GM12872 (cell line): ENCODE results near the gene ZNF837.
A peak's percentile ranks its signal among the peaks of the same experiment; 100 is the strongest.

Source experiments
- TF ChIP-seq, protein P1 (sequence below): IDR thresholded peaks from 3 replicates; pipeline ENCODE4 v1.5.1; 2011; ENCODE audit warnings: low read depth, mild to moderate bottlenecking, low read length, moderate library complexity; ENCODE audit not compliant: insufficient read depth

ZNF837 gene

GRCh38 chr19:58372311-58373133 is 8.3 kb downstream of the ZNF837 start:
- TF ChIP-seq, protein P1, sequence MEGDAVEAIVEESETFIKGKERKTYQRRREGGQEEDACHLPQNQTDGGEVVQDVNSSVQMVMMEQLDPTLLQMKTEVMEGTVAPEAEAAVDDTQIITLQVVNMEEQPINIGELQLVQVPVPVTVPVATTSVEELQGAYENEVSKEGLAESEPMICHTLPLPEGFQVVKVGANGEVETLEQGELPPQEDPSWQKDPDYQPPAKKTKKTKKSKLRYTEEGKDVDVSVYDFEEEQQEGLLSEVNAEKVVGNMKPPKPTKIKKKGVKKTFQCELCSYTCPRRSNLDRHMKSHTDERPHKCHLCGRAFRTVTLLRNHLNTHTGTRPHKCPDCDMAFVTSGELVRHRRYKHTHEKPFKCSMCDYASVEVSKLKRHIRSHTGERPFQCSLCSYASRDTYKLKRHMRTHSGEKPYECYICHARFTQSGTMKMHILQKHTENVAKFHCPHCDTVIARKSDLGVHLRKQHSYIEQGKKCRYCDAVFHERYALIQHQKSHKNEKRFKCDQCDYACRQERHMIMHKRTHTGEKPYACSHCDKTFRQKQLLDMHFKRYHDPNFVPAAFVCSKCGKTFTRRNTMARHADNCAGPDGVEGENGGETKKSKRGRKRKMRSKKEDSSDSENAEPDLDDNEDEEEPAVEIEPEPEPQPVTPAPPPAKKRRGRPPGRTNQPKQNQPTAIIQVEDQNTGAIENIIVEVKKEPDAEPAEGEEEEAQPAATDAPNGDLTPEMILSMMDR = 0 out of 3 replicates have a peak, but pooled peaks have one; percentile 8

DNA sequence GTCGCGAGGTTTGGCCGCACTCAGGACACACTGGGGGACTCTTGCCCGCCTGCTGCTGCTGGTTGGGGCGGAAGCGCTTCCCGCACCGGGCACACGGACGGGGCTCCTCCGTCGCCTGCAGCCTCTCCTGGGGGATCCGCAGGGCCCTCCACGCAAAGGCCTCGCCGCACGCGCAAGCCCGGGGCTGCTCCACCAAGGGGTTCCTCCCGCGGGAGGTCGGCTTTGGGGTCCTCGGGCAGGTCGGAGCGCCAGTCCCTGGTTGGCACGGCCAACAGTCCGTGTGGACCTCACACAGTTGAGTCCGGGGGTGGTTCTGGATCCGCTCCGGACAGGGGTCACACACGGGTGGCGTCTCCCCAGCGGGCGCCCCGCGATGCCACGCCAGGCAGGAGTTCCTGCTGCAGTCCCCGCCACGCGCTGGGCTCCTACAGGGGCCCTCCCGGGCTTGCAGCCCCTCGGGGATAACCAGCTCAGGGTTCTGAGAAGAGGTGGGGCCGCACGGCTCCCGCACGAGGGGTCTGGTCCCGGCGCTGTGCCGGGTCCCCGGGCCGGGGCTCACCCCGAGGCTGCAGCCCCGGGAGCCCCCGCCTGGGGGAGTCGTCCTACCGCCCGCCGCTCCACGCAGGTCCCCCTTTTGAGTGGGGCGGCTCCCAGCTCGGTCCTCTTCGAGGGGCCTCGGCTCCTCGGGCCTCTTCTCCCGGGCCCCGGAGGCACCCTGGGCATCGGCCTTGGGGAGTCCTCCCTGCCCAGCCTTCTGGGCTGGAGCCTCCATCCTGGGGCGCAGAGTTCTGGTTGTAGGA is 12.1 kb downstream of the ZNF837 start:
- TF ChIP-seq, protein P1 = no peak

DNA sequence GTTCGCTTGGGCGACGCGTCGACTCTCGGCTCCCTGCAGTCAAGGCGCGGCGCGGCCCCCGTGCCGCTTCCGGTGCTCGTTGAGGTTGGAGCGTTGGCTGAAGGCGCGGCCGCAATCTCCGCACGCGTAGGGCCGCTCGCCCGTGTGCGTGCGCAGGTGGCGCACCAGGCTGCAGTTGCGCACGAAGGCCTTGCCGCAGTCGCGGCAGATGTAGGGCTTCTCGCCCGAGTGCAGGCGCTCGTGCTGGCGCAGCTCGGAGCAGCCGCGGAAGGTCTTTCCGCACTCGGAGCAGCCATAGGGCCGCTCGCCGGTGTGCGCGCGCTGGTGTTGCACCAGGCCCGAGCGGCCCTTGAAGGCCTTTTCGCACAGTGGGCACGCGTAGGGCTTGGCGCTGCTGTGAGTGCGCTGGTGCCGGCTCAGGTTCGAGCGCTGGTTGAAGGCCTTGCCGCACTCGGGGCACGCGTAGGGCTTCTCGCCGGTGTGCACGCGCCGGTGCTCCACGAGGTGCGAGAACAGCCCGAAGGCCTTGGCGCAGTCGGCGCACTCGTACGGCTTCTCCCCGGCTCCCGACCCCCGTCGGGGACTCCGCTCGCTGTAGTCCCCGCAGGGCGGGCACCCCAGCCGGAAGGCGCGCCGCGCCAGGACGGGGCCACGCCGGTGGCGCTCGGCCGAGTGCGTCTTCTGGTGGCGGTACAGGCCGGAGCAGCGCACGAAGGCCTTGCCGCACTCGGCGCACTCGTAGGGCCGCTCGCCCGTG is 13.0 kb downstream of the ZNF837 start:
- TF ChIP-seq, protein P1 = no peak

- TF ChIP-seq, protein P1 = no peak
These were observed 14.0 kb downstream of the ZNF837 start for GRCh38 chr19:58366585-58367430.

DNA sequence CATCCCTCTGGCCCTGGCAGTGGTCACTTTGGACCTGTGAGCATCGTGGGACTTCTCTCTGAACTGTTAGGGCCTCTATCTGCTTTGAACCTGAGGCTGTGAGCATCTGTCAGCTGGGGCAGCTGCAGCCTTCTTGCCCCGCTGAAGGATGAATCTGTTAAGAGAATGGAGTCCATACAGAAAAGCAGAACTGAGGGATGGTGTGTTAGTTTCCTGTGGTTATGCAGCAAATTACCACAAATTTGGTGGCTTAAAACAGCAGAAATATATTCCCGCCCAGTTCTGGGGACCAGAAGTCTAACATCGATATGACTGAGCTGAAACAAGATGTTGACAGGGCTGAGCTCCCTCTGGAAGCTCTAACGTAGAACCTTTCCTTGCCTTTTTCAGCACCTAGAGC is 16.7 kb downstream of the ZNF837 start:
- TF ChIP-seq, protein P1 = no peak

DNA sequence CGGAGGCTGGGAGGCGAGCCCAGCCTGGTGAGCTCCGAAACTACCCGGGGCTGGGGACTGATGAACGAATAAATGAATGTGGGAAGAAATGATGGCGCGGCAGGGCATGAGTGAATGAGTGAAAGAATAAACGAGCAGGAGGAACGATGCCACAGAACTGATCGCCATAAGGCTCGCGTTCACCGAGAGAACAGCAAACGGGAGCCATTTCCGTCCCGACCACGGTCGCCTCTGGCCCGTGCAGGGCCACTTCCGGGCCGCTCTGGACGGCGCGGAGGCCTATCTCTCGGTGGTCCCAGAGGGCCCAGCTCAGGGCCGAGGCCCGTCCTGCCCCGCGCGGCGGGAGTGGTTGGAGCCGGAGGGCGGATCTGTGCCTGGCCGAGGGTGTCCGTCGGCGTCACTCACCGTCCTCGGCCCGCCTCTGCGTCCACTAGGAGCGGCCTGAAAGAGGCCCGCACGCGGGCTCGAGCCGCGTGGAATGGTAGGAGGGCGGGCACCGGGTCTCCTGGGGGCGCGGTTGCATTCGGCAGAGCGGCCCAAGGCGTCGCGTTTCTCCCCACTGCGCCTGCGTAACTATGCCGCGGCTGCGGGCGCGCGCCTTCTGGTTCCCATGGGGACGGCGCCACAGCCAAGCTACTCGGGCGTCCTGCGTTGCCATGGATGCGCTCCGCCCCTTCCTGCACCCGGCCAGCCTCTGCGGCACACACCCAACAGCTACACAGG is 18.4 kb downstream of the ZNF837 start, which contains the start of gene ZNF497:
TSS of gene ZNF497 (minus strand) at position 480 of the 723 bp plus-strand sequence. CDS start 5,116 bp downstream, outside the sequence.
- TF ChIP-seq, protein P1 = no peak
